Measurements from ENCODE around the gene APOL5. TPM values are rescaled to one million over a fixed set of nuclear protein-coding genes. Genes with fewer than 3 reads are reported as not detected.

APOL5 gene
- total and polyA plus RNA-seq, 9 of the 15 experiments (the other 6 are each of a cell fraction or from before 2014, with no cell fraction given): not detected

DNA sequence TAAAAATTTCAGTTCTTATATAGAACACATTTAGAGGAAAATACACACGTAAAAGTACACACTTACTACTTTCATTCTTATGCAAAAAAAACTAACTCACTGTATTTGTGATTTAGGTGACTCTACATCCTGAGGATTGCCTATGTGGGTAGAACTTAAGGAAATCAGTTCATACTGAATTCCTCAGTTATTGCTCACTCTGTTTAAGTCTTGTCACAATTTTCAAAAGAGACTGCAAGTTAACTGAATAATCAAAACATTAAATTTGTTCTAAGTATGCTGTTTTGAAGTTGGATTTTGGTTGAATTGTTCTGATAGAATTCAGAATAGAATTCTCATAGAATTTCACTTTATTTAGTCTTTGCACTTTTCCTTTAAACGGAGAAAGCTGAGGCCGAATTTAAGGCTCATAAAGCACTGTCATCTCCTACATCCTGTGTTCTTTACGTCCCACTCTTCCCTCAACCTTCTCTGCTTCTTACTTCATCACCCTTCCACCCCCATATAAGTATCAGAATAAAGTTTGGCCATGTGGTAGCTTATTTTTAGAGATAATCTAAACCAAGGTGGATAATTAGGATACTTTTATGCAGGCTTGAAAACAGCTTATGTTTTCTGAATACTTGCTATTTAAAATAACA, 59.8 kb downstream of the APOL5 start:
- POLR2A ChIA-PET: no interaction called here
- in situ Hi-C loops (cut with MboI): no loop called here
- no peaks in the 10 kb centered on the region for H3K79me2 ChIP-seq (ENCODE audit: control insufficient read depth, insufficient read depth, low read length)
- no peaks in the 10 kb centered on the region for H4K20me1 ChIP-seq (replicated peaks; ENCODE audit: control insufficient read depth, insufficient read depth, low read length)
- H3K4me2 ChIP-seq (ENCODE audit: insufficient read depth, low read length): no peak overlapping the region
- CTCF ChIA-PET (ENCODE audit: low intra/inter-chr PET ratio): no interaction called here
- H3K9me1 ChIP-seq (ENCODE audit: control insufficient read depth, insufficient read depth, low read length): no peaks in the 10 kb centered on the region
- H3K9me3 ChIP-seq (replicated peaks; ENCODE audit: control insufficient read depth, insufficient read depth, low read depth, low read length): no peaks in the 10 kb centered on the region
- H3K36me3 ChIP-seq (ENCODE audit: control insufficient read depth, insufficient read depth, low read length): peaks cover 8% of the 10 kb centered on the region; the same call in 2 of the 3 replicates
- H3K4me3 ChIP-seq: no peak overlapping the region
- intact Hi-C loops (cut with micrococcal nuclease): no loop called here
- H2AFZ ChIP-seq (ENCODE audit: low read depth, low read length): no peak overlapping the region
- H3K27me3 ChIP-seq (ENCODE audit: control insufficient read depth in 2 of 2, insufficient read depth in 2 of 2, low read length in 2 of 2): no peaks in the 10 kb centered on the region
- TF ChIP-seq CEBPG (CRISPR knock-in tag; IDR thresholded peaks at IDR 0.05) (no peak), CEBPG (tag; conservative IDR thresholded peaks at IDR 0.05 in 1 of 2, IDR thresholded peaks at IDR 0.05 in 1 of 2) (no peak), RAD21 (CRISPR knock-in tag; conservative IDR thresholded peaks at IDR 0.05 in 1 of 2, IDR thresholded peaks at IDR 0.05 in 1 of 2) (no peak), FOXK1 (CRISPR knock-in tag; IDR thresholded peaks at IDR 0.05; ENCODE audit: borderline replicate concordance) (no peak), ZNF445 (CRISPR knock-in tag; IDR thresholded peaks at IDR 0.05; ENCODE audit: low read depth) (no peak)
- 63% methylated on average over 4 of the region's 4 CpGs for WGBS (ENCODE audit: insufficient coverage, low coverage, missing lambda C conversion rate)
- no peaks in the 10 kb centered on the region for H3K4me1 ChIP-seq (replicated peaks in 1 of 2; ENCODE audit: control insufficient read depth in 2 of 2, insufficient read depth in 2 of 2, low read length in 2 of 2)
- no TSS peak for BruUV-seq (replicated peaks)
- FAIRE-seq (no peak), ATAC-seq (no peak), DNase-seq (ENCODE audit: extremely low read depth in 1 of 4, low spot score in 3 of 4) (no peak)
- no peak overlapping the region for H3K27ac ChIP-seq (ENCODE audit: extremely low read depth, low read depth, low read length)
- no peak overlapping the region for H3K9ac ChIP-seq (ENCODE audit: insufficient read depth in 1 of 2, low read depth in 2 of 2, low read length in 2 of 2)

Other genes with a start within 250 kb of the APOL5 start
- 0.05 TPM in 1 of 2 replicates, not detected in the other for gene RASD2, start 177.0 kb upstream of the APOL5 start, total RNA-seq (2014; rRNA removed)
- gene RASD2, start 177.0 kb upstream of the APOL5 start, total RNA-seq (2014; rRNA removed; fragmentation: Illumina TruSeq; extraction: Trizol): not detected in 2 replicates
- gene RASD2, start 177.0 kb upstream of the APOL5 start, total RNA-seq (2015; rRNA removed; fragmentation: Illumina TruSeq; extraction: Trizol): not detected in 2 replicates
- gene RASD2, start 177.0 kb upstream of the APOL5 start, total RNA-seq (2021): 0.04 TPM in 1 of 2 replicates, not detected in the other
- not detected in 2 replicates for gene RASD2, start 177.0 kb upstream of the APOL5 start, polyA plus RNA-seq (2011; rRNA removed)
- not detected in 2 replicates for gene RASD2, start 177.0 kb upstream of the APOL5 start, polyA plus RNA-seq (2014; fragmentation: Illumina TruSeq; extraction: Trizol)
- not detected for gene RASD2, start 177.0 kb upstream of the APOL5 start, polyA plus RNA-seq (2014; fragmentation: Nextera tagmentation; extraction: Ambion mirVana)
- gene RASD2, start 177.0 kb upstream of the APOL5 start, polyA plus RNA-seq (2014; rRNA removed): not detected in 2 replicates
- not detected in 2 replicates for gene MB, start 100.5 kb upstream of the APOL5 start, total RNA-seq (2014; rRNA removed)
- not detected in 2 replicates for gene MB, start 100.5 kb upstream of the APOL5 start, total RNA-seq (2014; rRNA removed; fragmentation: Illumina TruSeq; extraction: Trizol)
- gene MB, start 100.5 kb upstream of the APOL5 start, total RNA-seq (2015; rRNA removed; fragmentation: Illumina TruSeq; extraction: Trizol): not detected in 2 replicates
- gene MB, start 100.5 kb upstream of the APOL5 start, total RNA-seq (2021): not detected in 2 replicates
- gene MB, start 100.5 kb upstream of the APOL5 start, polyA plus RNA-seq (2011; rRNA removed): not detected in 2 replicates
- not detected in 2 replicates for gene MB, start 100.5 kb upstream of the APOL5 start, polyA plus RNA-seq (2014; fragmentation: Illumina TruSeq; extraction: Trizol)
- not detected for gene MB, start 100.5 kb upstream of the APOL5 start, polyA plus RNA-seq (2014; fragmentation: Nextera tagmentation; extraction: Ambion mirVana)
- gene MB, start 100.5 kb upstream of the APOL5 start, polyA plus RNA-seq (2014; rRNA removed): not detected in 2 replicates
- 0.73 and 0.82 TPM in 2 replicates for gene APOL6, start 69.4 kb upstream of the APOL5 start, total RNA-seq (2014; rRNA removed)
- 1.2 and 1.3 TPM in 2 replicates for gene APOL6, start 69.4 kb upstream of the APOL5 start, total RNA-seq (2014; rRNA removed; fragmentation: Illumina TruSeq; extraction: Trizol)
- 1.2 TPM in 2 replicates for gene APOL6, start 69.4 kb upstream of the APOL5 start, total RNA-seq (2015; rRNA removed; fragmentation: Illumina TruSeq; extraction: Trizol)
- gene APOL6, start 69.4 kb upstream of the APOL5 start, total RNA-seq (2021): 1.1 TPM in 2 replicates
- 0.24 and 0.32 TPM in 2 replicates for gene APOL6, start 69.4 kb upstream of the APOL5 start, polyA plus RNA-seq (2011; rRNA removed)
- 0.53 and 0.70 TPM in 2 replicates for gene APOL6, start 69.4 kb upstream of the APOL5 start, polyA plus RNA-seq (2014; fragmentation: Illumina TruSeq; extraction: Trizol)
- under 1 TPM; 0.29 to 0.39 TPM for gene APOL6, start 69.4 kb upstream of the APOL5 start, polyA plus RNA-seq (2014; fragmentation: Nextera tagmentation; extraction: Ambion mirVana)
- gene APOL6, start 69.4 kb upstream of the APOL5 start, polyA plus RNA-seq (2014; rRNA removed): 0.42 and 0.45 TPM in 2 replicates